GM21381 (cell line): ENCODE measurements around the gene TUSC2.

Source experiments
- ATAC-seq: cut with Tn5 transposase; IDR thresholded peaks from one replicate; pipeline ENCODE4 v1.9.1; 2021; ENCODE audit warnings: mild to moderate bottlenecking, moderate library complexity; ENCODE audit not compliant: unreplicated experiment

The TUSC2 gene, protein sequence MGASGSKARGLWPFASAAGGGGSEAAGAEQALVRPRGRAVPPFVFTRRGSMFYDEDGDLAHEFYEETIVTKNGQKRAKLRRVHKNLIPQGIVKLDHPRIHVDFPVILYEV

DNA sequence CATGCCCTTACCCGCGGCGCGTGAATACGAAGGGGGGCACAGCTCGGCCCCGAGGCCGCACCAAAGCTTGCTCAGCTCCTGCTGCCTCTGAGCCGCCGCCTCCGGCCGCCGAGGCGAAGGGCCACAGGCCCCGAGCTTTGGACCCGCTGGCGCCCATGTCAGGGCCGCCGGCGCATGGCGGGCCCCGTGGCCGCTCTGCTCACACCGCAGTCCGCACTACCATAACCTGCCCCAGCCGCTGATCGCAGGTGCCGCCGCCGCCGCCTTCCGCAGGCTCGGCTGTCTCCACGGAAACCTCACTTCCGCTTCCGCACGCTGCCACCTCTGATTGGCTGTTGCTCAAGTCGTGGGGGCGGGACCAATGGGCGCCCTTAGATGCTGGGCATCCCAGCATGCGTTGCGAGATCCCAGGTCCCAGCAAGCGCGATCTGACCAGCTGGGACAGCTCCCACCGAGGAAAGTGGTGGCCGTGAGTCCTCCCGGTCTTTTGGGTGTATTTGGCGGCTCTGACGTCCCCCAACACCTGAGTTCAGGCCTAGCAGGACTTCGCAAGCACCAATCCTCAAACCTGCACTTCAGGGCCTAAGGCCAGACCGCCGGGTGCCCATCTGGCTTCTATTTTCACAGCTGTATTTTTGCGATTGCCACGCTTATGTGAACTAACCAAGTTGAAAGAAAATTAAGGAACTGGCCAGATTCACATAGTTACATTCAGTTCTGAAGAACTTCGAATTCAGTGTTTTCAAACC is at the start of gene TUSC2:
TUSC2 (minus strand) TSS at position 281 of the 749 bp plus-strand sequence; CDS start at position 157, 124 bp downstream.
- peak; percentile 78 for ATAC-seq

DNA sequence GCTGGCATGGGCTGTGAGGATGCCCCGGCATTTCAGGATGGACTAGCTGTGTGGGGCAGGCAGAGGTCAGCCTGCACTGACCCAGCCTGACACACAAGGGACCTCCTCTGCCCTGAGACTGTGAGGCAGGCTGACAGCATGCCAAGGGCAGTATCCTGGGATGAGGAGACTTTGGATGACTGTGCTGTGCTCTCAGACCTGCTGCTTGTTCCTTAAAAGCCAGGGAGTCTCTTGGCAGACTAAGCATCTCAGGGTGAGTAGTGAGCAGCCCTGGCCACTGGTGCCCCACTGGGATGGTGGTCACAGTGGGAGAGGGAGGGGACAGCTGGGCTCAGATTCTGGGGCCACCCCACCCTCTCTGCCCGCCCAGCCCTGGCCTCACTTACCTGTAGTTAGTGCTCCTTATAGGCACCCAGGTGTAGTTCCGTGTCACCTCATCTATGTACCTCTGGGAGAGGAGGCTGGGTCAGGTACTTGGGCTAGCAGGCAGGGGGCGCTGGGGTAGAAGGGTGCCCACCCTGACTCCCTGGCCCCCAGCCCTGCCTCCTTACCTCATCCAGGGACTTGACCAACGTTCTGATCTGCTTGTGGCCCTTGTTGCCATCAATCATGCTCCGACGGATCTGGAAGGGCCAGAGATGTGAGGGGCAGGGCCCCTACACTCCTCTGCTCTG is 47.4 kb upstream of the TUSC2 start:
- ATAC-seq, result no peak

DNA sequence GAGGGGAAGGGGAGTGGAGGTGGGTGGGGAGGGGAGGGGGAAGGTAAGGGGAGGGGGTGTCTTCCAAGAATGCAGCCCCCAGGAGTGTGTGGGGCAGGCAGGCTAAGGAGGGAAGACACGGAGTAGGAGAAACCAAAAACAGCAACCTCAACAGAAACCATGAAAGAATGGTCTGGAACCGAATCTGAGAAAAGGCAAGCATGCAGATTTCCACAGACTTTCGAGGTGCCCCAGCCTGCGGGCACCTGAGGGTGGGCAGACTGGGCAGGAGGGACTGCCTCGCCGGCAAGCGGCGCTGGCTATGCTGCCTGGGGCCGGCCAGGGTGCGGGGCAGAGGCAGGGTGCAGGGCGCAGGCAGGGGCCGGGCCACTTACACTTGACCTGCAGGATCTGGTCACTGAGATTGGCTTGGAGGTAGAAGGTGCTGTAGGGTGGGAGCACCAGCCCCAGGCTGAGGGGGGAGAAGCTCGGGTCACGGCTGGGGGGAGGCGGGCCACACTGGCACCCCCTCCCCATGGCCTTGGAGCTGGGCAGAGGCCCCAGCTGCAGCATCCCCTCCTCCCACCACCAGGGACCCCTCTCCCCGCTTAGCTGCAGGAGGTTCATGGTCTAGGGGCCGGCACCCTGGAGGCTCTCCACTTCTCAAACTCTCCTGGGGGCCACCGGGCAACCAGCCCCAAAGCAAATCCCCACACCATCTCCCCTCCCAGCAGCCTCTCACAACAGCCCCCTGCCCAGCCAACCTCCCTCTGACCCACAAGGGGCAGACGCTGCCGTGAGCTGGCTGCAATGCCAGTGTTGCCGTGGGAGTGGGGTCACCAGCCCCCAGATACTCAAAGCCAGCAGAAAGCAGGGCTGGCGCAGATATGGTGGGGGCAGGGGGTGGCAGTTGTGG is 46.6 kb upstream of the TUSC2 start:
- ATAC-seq, result no peak

DNA sequence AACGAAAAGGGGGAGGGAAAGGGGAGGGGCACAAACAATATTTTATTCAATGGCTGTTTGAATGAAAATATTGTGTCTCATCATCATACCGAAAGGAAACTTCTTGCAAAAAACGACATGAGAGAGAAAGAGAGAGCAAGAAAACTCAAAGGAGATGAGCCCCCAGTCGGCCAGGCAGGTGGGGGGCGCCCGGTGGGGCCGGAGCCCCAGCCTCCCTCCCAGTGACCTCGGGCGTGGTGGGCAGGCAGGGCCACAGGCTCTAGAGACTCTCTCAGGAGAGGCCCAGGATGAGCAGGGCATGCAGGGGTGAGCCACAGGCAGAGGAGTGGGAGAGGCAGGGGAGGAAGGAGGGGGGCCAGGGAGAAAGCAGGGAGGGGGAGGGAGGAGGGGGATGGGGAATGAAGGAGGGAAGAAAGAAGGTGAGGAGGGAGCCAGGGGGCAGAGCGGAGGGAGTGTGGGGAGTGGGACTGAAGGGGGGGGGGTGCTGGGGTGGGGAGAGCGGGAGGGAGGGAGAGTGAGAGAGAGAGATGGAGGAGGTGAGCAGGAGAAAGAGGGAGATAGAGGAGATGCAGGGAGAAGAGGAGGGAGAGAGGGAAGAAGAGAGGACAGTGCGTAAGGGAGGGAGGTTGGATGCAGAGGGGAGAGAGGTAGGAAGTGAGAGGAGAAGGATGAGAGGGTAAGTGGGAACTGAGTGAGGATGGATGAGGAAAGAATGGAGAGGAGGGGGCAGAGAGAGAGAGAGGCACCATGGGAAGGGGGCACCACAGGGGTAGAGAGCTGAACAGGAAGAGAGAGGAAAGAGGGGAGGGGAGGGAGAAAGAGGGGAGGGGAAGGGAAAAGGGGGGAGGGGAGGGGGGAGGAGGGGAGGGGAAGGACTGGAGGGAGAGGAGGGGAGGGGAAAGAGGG is 45.4 kb upstream of the TUSC2 start:
- ATAC-seq, result no peak

DNA sequence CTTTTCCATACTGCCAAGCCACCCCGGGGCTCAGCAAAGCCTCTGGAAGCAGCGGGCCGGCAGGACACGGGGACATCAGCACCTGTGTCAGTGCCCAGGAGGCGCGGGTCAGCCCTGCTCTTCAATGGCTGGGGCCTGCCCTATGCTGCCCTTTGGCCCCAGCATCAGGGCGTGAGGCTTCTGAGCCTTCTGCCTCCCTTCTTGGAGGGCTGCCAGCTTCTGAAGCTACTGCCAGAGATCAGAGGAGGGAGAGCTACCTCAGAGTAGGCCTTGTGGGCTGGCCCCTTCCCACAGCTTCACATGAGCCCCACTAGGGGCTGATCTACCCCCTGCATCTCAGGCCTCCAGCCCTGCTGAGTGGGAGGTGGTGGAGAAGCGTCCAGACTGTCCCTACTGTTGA is 44.3 kb upstream of the TUSC2 start:
- no peak for ATAC-seq

DNA sequence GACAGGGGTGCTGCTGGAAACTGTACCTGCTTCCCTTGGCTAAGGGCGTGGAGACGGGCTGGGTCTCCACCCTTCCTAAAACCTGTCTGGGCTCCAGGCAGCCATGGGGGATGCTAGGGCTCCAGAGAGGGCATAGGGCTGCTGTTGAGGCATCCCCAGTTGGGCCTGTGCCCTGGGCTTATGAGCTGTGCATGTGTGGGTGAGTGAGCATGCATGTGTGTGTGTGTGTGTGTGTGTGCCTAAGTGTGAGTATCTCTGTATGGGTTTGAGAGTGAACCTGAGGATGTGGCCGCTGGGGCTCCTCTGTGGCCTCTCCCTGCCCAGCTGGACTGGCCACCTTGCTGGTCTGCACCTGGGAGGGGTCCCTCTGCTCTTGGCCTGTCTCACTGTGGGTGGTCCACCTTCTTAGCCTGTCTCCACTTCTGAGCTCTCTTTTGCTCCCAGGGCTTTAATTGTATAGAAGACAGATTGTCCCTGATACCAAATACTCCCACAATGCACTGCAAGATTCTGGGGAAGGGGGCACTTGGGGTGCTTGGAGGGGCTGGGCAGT is 43.2 kb upstream of the TUSC2 start:
- ATAC-seq, result no peak

DNA sequence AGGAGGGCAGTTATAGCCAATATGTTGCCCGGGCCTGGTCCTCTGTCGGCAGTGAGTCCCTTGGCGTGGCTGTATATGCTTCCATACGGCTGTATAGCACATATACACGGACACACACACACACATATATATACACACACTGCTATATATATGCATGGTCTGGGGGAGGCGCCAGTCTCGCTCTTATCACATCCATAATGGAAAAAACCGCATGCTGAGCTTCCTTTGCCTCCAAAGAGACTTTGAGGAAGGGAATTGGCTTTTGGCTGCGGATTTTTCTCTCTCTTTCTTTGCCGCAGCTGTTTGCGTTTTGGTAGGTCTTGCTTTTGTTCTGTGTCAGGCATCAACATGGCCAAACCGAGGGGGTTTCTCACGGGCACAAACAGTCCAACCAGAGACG is 42.6 kb upstream of the TUSC2 start:
- no peak for ATAC-seq

DNA sequence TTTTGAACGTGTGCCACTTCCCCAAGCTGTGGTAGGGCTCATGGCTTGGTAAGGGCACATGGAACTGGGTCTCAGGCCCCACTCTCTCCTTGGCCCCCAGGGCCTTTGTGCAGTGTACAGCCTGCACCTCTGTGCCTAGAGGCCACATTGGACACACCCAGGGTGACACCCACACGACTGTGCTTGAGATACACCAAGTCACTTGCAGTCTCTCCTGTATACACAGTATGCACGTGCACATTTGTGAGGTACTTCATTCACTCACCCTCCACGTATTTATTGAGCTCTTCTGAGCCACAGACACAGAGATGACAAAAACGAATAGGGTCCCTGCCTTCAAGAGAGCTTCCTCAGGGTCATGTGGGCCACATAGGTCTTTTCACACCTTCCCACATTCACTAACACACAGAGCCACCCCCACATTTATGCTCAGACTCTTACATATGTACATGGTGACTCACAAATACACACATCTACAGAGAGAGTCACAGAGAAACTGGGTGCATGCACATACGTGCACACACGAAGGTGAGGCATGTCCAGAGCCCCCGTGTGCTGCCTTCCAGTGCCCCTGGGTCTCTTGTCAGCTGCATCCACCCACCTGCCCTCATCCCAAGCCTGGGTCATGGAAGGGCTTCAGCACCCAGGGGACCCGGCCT is 41.1 kb upstream of the TUSC2 start:
- no peak for ATAC-seq

DNA sequence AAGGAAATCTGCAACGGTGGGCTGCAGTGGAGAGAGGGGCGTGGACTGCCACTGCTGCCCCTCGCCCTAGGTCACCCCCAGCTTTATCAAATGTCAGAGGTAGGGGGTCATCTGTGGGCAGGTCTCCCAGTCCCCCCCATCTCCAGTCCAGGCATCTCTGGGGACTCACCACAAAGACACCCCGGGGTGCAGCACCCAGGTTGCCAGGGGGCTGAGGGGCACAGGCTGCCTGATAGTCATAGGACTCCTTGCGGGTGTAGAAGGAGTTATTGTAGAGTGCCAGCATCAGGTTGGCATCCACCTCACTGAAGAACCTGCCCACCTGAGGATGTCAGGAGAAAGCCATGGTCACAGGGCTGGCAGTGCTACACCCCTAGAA is 37.8 kb upstream of the TUSC2 start:
- ATAC-seq, result no peak

DNA sequence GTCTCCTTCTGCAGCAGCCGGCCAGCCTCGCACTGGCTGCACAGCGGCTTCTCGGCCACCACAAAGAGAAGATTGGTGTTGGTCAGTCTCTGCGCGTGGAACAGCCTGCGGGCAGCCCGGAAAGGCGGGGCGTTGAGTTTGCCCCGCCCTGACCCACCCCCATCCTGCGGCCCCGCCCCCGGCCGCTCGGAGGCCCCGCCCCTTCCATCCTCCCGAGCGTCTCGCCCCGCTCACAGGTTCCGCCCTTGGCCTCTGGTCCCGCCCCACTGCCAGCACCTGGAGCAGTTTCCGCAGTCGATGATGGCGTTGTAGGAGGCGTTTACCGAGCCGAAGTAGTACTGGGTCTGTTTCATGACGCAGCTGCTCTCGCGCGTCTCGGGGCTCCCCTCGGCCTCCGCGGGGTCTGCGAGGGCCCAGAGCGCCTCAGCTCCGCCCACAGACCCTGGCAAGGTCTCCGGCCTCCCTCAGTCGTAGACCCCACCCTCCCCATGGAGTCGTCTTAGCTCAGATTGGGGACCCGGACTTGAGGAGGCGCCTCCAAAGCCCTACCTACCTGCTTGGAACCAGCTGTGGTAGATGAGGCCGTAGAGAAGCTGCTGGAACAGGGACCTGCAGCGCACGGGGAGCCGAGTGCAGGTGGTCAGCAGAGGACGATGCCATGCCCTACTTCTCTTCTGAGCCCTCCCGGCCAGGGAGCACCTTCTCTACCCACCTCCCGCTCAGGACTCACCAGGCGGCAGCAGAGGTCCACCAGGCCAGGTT is 37.2 kb upstream of the TUSC2 start:
- ATAC-seq, result peak; percentile 87

DNA sequence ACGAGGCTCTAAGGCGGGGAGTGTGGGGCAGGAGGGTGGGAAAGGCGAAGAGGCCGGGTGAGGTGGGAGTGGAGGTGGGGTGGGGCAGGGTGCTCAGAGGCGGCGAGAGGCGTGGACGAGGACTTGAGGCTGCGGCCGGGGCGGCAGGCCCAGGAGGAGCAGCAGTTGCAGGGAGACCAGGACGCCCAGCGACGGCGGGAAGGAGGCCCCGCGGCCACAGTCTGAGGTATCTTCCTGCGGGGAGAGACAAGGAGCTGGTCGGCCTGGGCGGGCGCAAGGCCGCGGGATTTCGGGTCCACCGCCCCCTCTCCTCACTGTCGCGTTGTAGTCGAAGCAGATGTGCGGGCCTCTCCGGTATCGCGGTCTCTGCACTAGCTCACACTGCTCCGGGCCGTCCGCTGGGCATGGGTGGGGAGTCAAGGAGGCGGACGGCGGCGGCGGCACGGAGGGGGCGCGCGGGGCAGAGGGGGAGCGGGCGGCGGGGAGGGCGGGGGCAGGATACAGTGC is 36.6 kb upstream of the TUSC2 start:
- no peak for ATAC-seq

DNA sequence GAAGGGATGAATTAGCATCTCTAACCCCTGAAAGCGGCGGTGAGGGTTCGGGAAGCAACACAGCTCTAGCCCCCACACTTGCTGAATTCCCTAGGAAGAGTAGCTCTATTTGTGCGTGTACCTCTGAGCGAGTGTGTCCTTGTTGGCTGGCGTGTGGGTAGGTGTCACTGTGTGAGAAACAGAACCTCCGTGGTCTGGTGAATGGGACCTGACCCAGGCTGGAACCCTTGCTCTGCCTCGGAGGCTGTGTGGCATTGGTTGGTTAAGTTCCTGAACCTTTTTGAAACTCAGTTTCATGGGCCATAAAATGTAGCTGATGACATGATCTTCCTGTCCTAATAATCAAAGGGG is 31.7 kb upstream of the TUSC2 start:
- ATAC-seq, result no peak

DNA sequence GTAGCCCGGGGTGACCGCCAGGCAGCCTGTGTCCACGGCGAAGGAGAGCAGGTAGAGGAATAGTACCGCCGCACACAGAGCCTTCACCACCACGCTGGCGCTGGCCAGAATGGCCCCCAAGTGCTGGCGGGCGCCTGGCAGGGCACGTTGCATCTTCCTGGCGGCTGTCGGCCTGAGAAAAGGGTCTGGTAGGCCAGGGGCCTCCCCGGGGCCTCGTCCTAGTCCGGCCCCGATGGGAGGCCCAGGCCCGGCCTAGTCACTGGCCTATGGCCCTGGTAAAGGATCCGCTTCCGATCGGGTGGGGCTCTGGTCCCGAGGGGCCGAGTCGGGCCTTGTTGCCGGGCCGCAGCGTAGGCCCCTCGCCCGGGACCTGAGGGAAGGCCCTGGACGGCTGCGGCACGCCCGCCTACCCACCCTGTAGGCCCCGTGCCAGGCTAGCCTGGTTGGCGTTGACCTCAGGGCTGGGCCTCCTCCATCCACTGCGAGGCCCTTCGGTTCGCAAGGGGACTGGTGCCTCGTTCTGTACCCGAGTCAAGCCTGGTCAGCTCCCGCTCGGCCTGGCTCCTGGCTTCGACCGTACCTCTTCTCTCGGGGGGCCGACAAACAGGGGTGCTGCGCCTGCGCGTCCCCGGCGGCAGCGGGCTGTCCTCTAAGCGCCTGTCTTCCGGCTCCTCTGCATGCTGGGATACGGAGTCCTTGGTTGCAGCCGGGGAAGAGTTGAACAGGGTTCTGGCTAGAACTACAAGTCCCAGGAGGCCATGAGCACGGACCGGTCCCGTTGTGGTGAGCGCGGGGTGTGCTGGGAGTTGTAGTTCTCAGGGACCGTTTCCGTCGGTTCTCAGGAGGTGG is 31.1 kb upstream of the TUSC2 start, which contains the start of gene TMEM115:
TMEM115 (minus strand) TSS at position 611 of the 849 bp plus-strand sequence; CDS start at position 153, 458 bp downstream.
- peak; percentile 99 for ATAC-seq

DNA sequence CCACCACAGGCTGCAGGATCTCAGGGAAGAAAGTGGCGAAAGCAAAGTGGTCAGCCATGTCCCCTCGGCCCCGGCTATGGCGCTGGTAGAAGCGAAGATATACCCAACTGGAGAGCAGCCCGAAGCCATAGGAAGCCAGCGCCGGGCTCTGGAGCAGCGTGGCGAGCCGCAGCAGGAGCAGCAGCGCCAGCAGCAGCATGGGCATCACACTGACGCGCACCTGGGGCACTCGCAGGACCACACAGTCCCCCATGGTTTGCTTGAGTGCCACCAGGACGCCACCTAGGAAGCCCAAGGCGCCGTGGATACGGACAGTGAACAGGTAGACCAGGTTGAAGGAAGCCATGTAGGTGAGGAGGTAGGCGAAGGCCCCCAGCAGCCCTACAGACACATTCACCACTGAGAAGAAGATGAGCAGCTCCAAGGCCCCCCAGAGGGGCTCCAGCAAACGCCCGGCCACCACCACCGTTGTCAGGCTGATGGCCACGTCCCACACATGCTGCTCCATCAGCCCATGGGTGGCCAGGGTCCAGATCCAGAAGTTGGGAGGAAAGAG is 30.4 kb upstream of the TUSC2 start:
- no peak for ATAC-seq

DNA sequence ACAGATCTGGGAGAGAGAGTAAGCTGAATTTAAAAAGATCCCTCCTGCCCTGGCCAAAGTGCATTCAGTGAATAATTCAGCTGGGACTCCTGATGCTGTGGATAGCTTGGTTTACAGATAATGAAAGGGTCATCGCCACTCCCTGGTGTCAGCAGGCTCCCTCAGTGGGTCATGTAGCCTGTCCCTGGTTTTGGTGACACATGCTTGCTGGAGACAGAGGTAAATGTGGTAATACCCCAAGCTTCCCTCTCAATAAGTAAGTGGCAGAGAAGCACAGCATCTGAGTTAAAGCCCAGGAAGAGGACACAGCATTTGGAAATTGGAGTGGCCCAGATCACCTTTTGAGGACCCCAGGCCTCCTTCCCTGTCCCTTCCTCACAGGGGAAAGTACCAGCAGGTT is 29.5 kb upstream of the TUSC2 start:
- no peak for ATAC-seq

DNA sequence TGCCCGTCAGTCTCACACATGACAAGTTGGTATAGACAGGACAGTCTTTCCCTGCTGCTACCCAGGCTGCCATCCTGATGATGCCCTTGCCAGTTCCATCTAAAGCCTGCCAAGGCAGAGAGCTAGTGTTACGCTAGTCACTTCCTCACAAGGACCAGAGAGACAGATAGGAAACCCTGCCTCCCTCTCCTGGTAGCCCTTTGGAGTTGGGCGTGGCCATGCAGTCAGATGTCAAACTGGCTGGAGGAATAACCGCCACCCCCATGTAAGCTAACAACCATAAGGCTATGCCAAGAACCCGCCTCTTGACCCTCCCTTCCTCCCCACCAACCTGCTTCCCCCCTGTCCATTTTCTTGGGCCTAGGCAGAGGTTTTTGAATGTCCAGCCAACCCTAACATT is 28.5 kb upstream of the TUSC2 start:
- no peak for ATAC-seq

DNA sequence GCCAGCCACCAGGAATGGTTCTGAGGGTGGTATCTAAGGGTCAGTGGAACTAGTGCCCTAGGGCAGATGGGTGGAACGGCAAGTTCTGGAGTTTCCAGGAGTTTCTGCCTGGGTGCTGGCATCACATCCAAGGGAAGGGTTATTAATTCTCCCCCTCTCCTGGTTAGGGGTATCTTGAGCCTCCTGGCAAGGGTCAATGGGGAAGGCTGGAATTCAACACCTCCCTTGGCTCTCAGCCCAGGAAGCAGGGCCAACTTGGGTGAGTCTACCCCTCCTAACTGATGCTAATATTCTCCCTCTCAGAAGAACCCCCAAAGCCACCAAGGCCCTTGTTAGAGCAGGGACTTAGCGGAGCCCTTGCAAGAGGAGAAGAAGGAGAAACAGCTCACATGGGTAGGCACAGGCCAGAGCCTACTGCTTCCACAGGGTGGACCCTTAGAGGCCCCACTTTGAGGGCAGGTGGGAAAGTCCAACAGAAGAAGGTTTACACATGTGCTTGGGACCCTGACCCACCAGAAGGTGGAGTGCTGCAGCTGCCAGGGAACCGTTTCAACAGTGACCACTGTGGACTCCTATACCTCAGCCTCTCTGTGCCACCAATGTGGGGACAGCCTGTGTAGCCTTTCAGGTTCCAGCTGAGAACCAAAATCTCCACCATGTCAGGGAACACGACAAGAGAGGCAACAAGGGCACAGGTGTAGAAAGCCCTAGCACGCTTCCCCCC is 28.0 kb upstream of the TUSC2 start:
- ATAC-seq, result no peak
